ENCODE data around the gene GID8.

GRCh38 chr20:62910217-62910766 lies 27.7 kb upstream of the GID8 start:
- no peak for TF ChIP-seq CTCF (IDR thresholded peaks at IDR 0.05)
- TF ChIP-seq EP300 (IDR thresholded peaks at IDR 0.05), result no peak
- no peak for TF ChIP-seq POLR2A (IDR thresholded peaks at IDR 0.05)
- no peak for TF ChIP-seq POLR2AphosphoS5 (IDR thresholded peaks at IDR 0.05)
